Spleen (tissue), 11 donors: ENCODE results near the gene RNF225. TPM values are rescaled to one million over a fixed set of nuclear protein-coding genes. Genes with fewer than 3 reads are reported as not detected.

Experiments
- DNase-seq: peaks from one replicate; pipeline ENCODE4 v3.0.0-alpha.2; 2020
- H3K27ac ChIP-seq, 8 donors: fragments of 200-600 bp; sonication (generic) in 7 of 8; 1 replicate in 4 of 8; 2 replicates in 4 of 8; pipeline versions ENCODE4 v1.5.0 to v1.8.0; 2016 to 2021; ENCODE audit warnings: inconsistent platforms in 4 of 8, mild to moderate bottlenecking in 4 of 8, moderate library complexity in 1 of 8
- H3K27me3 ChIP-seq, 7 donors: fragments of 200-600 bp; sonication (generic) in 6 of 7; replicated peaks in 1 of 7; 1 replicate in 4 of 7; 2 replicates in 3 of 7; pipeline versions ENCODE4 v1.5.0 to v1.8.0; 2016 to 2021; ENCODE audit warnings: inconsistent platforms in 3 of 7, mild to moderate bottlenecking in 1 of 7
- H3K36me3 ChIP-seq, 6 donors: fragments of 200-600 bp; sonication (generic) in 5 of 6; 1 replicate in 4 of 6; 2 replicates in 2 of 6; pipeline versions ENCODE4 v1.5.0 to v1.8.0; 2016 to 2021; ENCODE audit warnings: inconsistent platforms in 2 of 6
- H3K4me1 ChIP-seq, 6 donors: fragments of 200-600 bp; sonication (generic) in 5 of 6; 1 replicate in 3 of 6; 2 replicates in 3 of 6; pipeline versions ENCODE4 v1.5.0 to v1.8.0; 2016 to 2021; ENCODE audit warnings: inconsistent platforms in 3 of 6
- H3K4me3 ChIP-seq, 8 donors: fragments of 200-600 bp; sonication (generic) in 7 of 8; 1 replicate in 4 of 8; 2 replicates in 4 of 8; pipeline versions ENCODE4 v1.5.0 to v1.8.0; 2016 to 2021; ENCODE audit warnings: inconsistent platforms in 4 of 8, mild to moderate bottlenecking in 4 of 8, moderate library complexity in 2 of 8
- H3K9me3 ChIP-seq, 8 donors: fragments of 200-600 bp; sonication (generic) in 7 of 8; 1 replicate in 4 of 8; 2 replicates in 4 of 8; pipeline versions ENCODE4 v1.5.0 to v1.8.0; 2016 to 2021; ENCODE audit warnings: inconsistent platforms in 4 of 8
- CTCF ChIP-seq, 11 experiments: fragments of 200-600 bp in 7 of 11; fragments of 450-650 bp in 4 of 11; sonication (generic) in 4 of 11; IDR thresholded peaks in 8 of 11; conservative IDR thresholded peaks in 3 of 11; 1 replicate in 7 of 11; 2 replicates in 4 of 11; pipeline versions ENCODE4 v1.4.0 to v1.8.0; 2016 to 2021; ENCODE audit warnings: antibody characterized with exemption in 11 of 11, inconsistent platforms in 4 of 11, mild to moderate bottlenecking in 1 of 11
- POLR2A ChIP-seq, 3 donors: fragments of 450-650 bp; IDR thresholded peaks; one replicate each; pipeline ENCODE4 v1.5.1; 2017; ENCODE audit warnings: antibody characterized with exemption in 3 of 3, mild to moderate bottlenecking in 1 of 3
- POLR2AphosphoS5 ChIP-seq, 3 donors: sonication (generic); formaldehyde crosslinking; IDR thresholded peaks; one replicate each; pipeline ENCODE4 v1.5.1; 2017; ENCODE audit warnings: antibody characterized with exemption in 3 of 3
- WGBS, 5 donors: extraction: QIAGEN DNeasy Blood & Tissue Kit in 3 of 5; methylation state at CpG; one replicate each; pipeline versions ENCODE4 v1.1.5 to v1.1.7; 2013 to 2018; 5-methylcytosine and 5-hydroxymethylcytosine counted together
- intact Hi-C: fragments of 100-400 bp; cut with DNase I; formaldehyde crosslinking; loops from one replicate; pipeline ENCODE4 v1.15.0; 2023; ENCODE audit warnings: low total_unique reads
- polyA plus RNA-seq, 3 donors: library from polyadenylated mRNA; stranded (reverse); fragments of 200-250 nt; gene quantifications; one replicate each; pipeline ENCODE4 v1.2.1, GENCODE V29; 2013
- total RNA-seq, 7 donors: library from RNA; depleted of rRNA in 3 of 7; stranded (reverse); fragments of >200 nt in 3 of 7; fragmentation: NEBNext Ultra II Directional in 4 of 7; extraction: Animal tissue kit (Norgen Biotek cat#: 25700) in 4 of 7; gene quantifications; one replicate each; pipeline versions ENCODE4 v1.1.0 to v1.2.1, GENCODE V29; 2016 to 2021
- donor health status: healthy with polysubstance abuse.
- donor health status: DM: no; HTN: no; CAD: no; lungs with moderate emphysema.
- donor health status: DM: no; HTN: no; CAD: no.
- donor health status: Bipolar disorder and iron deficiency.
- donor health status: healthy.
- donor health status: DM: no; HTN: no; CAD: no.
- donor health status: DM: yes; HTN: yes; CAD: no.

RNF225 gene
- total and polyA plus RNA-seq, 10 donors: not detected

GRCh38 chr19:58350001-58350861 lies 45.2 kb upstream of the RNF225 start:
- no peak for DNase-seq
- intact Hi-C loops: no loop called here
- Histone ChIP-seq H3K4me1 (peaks cover 0 to 54% (median 33%) of the 10 kb centered on the region in 6 donors), H3K9me3 (no peaks in the 10 kb centered on the region), H3K27ac (no peak overlapping the region), H3K27me3 (peaks cover 0 to 53% (median 2%) of the 10 kb centered on the region in 7 donors), H3K36me3 (peaks cover 0 to 24% (median 3%) of the 10 kb centered on the region in 6 donors), H3K4me3 (peak overlapping the region in 5 of 8 donors; percentile 3 to 43 (median 15))
- TF ChIP-seq POLR2A (IDR thresholded peaks at IDR 0.05): no peak
- no peak for TF ChIP-seq CTCF (IDR thresholded peaks at IDR 0.05 in 8 of 11, conservative IDR thresholded peaks at IDR 0.05 in 3 of 11)
- peak in 1 of 3 donors; percentile 10 for TF ChIP-seq POLR2AphosphoS5 (IDR thresholded peaks at IDR 0.05)
- 29 to 78% (median 55%) methylated on average over 45 to 84 of the region's 84 CpGs for WGBS, 5 donors

GRCh38 chr19:58350871-58351557 lies 44.4 kb upstream of the RNF225 start:
- TF ChIP-seq POLR2AphosphoS5 (IDR thresholded peaks at IDR 0.05): no peak
- TF ChIP-seq POLR2A (IDR thresholded peaks at IDR 0.05): no peak
- TF ChIP-seq CTCF (IDR thresholded peaks at IDR 0.05 in 8 of 11, conservative IDR thresholded peaks at IDR 0.05 in 3 of 11): no peak
- no peaks in the 10 kb centered on the region for H3K9me3 ChIP-seq
- DNase-seq: no peak
- no peak overlapping the region for H3K4me3 ChIP-seq
- H3K27me3 ChIP-seq: peaks cover 0 to 58% (median 2%) of the 10 kb centered on the region in 7 donors
- 76 to 91% (median 87%) methylated on average over 34 of the region's 34 CpGs for WGBS, 5 donors
- H3K4me1 ChIP-seq: peaks cover 1 to 58% (median 37%) of the 10 kb centered on the region in 6 donors
- peaks cover 0 to 24% (median 3%) of the 10 kb centered on the region in 6 donors for H3K36me3 ChIP-seq
- H3K27ac ChIP-seq: no peak overlapping the region
- intact Hi-C loops: no loop called here

GRCh38 chr19:58351558-58351878 lies 43.9 kb upstream of the RNF225 start:
- Histone ChIP-seq H3K27me3 (peaks cover 0 to 58% (median 5%) of the 10 kb centered on the region in 7 donors), H3K4me3 (no peak overlapping the region), H3K9me3 (no peaks in the 10 kb centered on the region), H3K27ac (no peak overlapping the region), H3K4me1 (peaks cover 6 to 58% (median 40%) of the 10 kb centered on the region in 6 donors), H3K36me3 (peaks cover 0 to 24% (median 3%) of the 10 kb centered on the region in 6 donors)
- intact Hi-C loops: no loop called here
- no peak for DNase-seq
- 89 to 95% (median 91%) methylated on average over 7 to 9 of the region's 9 CpGs for WGBS, 5 donors
- TF ChIP-seq POLR2AphosphoS5 (IDR thresholded peaks at IDR 0.05) (no peak), POLR2A (IDR thresholded peaks at IDR 0.05) (no peak), CTCF (IDR thresholded peaks at IDR 0.05 in 8 of 11, conservative IDR thresholded peaks at IDR 0.05 in 3 of 11) (no peak)
